Activated CD8-positive, alpha-beta T cell treated with anti-CD3 and anti-CD28 coated beads for 36 hours (primary cell): ENCODE measurements around the gene C17orf113. TPM values are rescaled to one million over a fixed set of nuclear protein-coding genes. Genes with fewer than 3 reads are reported as not detected.

Source experiments
- ATAC-seq: fragments of 200-7000 bp; cut with Tn5 transposase; one replicate; pipeline ENCODE4 v1.10.0; 2021; ENCODE audit warnings: mild to moderate bottlenecking, moderate library complexity
- CTCF ChIA-PET: fragments of 350-600 bp; sonication (Branson Sonifier 250); formaldehyde crosslinking; loops from one replicate; lab custom pipeline; 2021; ENCODE audit warnings: antibody characterized with exemption; lab: Charles Lee
- POLR2A ChIA-PET: fragments of 350-600 bp; sonication (Branson Sonifier 250); formaldehyde crosslinking; loops from one replicate; lab custom pipeline; 2021; ENCODE audit warnings: antibody characterized with exemption; lab: Charles Lee
- DNase-seq: peaks from one replicate; pipeline ENCODE4 v3.0.0-alpha.2; 2020
- H3K27ac Mint-ChIP-seq: one replicate; pipeline ENCODE4 v1.8.0; 2021; ENCODE audit warnings: mild to moderate bottlenecking, mixed read lengths
- H3K27me3 Mint-ChIP-seq: one replicate; pipeline ENCODE4 v1.8.0; 2021; ENCODE audit warnings: mixed read lengths
- H3K36me3 Mint-ChIP-seq: one replicate; pipeline ENCODE4 v1.8.0; 2021; ENCODE audit warnings: low read depth, mixed read lengths
- H3K4me1 Mint-ChIP-seq: one replicate; pipeline ENCODE4 v1.8.0; 2021; ENCODE audit warnings: low read depth, mixed read lengths
- H3K4me3 Mint-ChIP-seq: one replicate; pipeline ENCODE4 v1.8.0; 2021; ENCODE audit warnings: mild to moderate bottlenecking, moderate library complexity, mixed read lengths
- H3K9me3 Mint-ChIP-seq: one replicate; pipeline ENCODE4 v1.8.0; 2021; ENCODE audit warnings: mixed read lengths
- CTCF ChIP-seq: fragments of 200-600 bp; IDR thresholded peaks from one replicate; pipeline ENCODE4 v1.8.0; 2022; ENCODE audit warnings: antibody characterized with exemption, mild to moderate bottlenecking
- intact Hi-C: fragments of 100-400 bp; cut with micrococcal nuclease; formaldehyde crosslinking; loops from one replicate; pipeline ENCODE4 v1.10.0; 2022
- total RNA-seq, 2 experiments: library from RNA; stranded (reverse); gene quantifications; one replicate each; pipeline ENCODE4 v1.2.3, GENCODE V29; 2021

Gene C17orf113
- total RNA-seq, 2 experiments from 2014 or later = 0.72 to 0.77 TPM

- ChIA-PET POLR2A (interaction anchor here (0.7 to 1.0 kb wide), 2 partner anchors 11 to 69 kb away, joined by 3 read pairs; no protein-coding TSS in a partner anchor), CTCF (interaction anchor here (0.7 to 1.2 kb wide), 2 partner anchors 13 to 21 kb away, joined by 3 to 5 read pairs; no protein-coding TSS in a partner anchor)
- peaks cover 1% of the 10 kb centered on the region for H3K27me3 Mint-ChIP-seq
- no peak for DNase-seq
- no peaks in the 10 kb centered on the region for H3K36me3 Mint-ChIP-seq
- no peaks in the 10 kb centered on the region for H3K9me3 Mint-ChIP-seq
- no peak overlapping the region for H3K4me3 Mint-ChIP-seq
- intact Hi-C loops = no loop called here
- no peaks in the 10 kb centered on the region for H3K4me1 Mint-ChIP-seq
- ATAC-seq = no peak
- no peak for TF ChIP-seq CTCF
- no peak overlapping the region for H3K27ac Mint-ChIP-seq
Observed at GRCh38 chr17:42087736-42088705, 37.6 kb upstream of the C17orf113 start.

- TF ChIP-seq CTCF = no peak
- Mint-ChIP-seq H3K9me3 (no peaks in the 10 kb centered on the region), H3K27ac (no peak overlapping the region), H3K27me3 (peaks cover 1% of the 10 kb centered on the region), H3K4me1 (no peaks in the 10 kb centered on the region), H3K4me3 (no peak overlapping the region), H3K36me3 (no peaks in the 10 kb centered on the region)
- DNase-seq (no peak), ATAC-seq (no peak)
- CTCF ChIA-PET = interaction anchor here (0.7 to 1.2 kb wide), 2 partner anchors 14 to 20 kb away, joined by 3 to 5 read pairs; no protein-coding TSS in a partner anchor
- intact Hi-C loops = no loop called here
- POLR2A ChIA-PET = interaction anchor here (0.7 kb wide), 1 partner anchor 68 kb away, joined by 3 read pairs; no protein-coding TSS in a partner anchor
Observed at GRCh38 chr17:42087042-42087701, 36.8 kb upstream of the C17orf113 start.

- intact Hi-C loops = no loop called here
- Mint-ChIP-seq H3K27me3 (no peaks in the 10 kb centered on the region), H3K9me3 (no peaks in the 10 kb centered on the region), H3K4me3 (no peak overlapping the region), H3K36me3 (no peaks in the 10 kb centered on the region), H3K4me1 (no peaks in the 10 kb centered on the region), H3K27ac (no peak overlapping the region)
- ChIA-PET CTCF (interaction anchor here (1.2 kb wide), 1 partner anchor 16 kb away, joined by 3 read pairs; no protein-coding TSS in a partner anchor), POLR2A (no interaction called here)
- no peak for TF ChIP-seq CTCF
- ATAC-seq = no peak
- no peak for DNase-seq
Observed at GRCh38 chr17:42081516-42082129, 31.2 kb upstream of the C17orf113 start.

GRCh38 chr17:42079541-42079940 lies 29.1 kb upstream of the C17orf113 start:
- POLR2A ChIA-PET = no interaction called here
- no peak for TF ChIP-seq CTCF
- DNase-seq (no peak), ATAC-seq (no peak)
- H3K9me3 Mint-ChIP-seq = no peaks in the 10 kb centered on the region
- CTCF ChIA-PET = interaction anchor here (0.9 to 1.9 kb wide), 3 partner anchors 8 to 17 kb away, joined by 3 to 6 read pairs (median 6); no protein-coding TSS in a partner anchor
- no peak overlapping the region for H3K4me3 Mint-ChIP-seq
- no peaks in the 10 kb centered on the region for H3K4me1 Mint-ChIP-seq
- H3K27ac Mint-ChIP-seq = no peak overlapping the region
- intact Hi-C loops = no loop called here
- no peaks in the 10 kb centered on the region for H3K36me3 Mint-ChIP-seq
- H3K27me3 Mint-ChIP-seq = no peaks in the 10 kb centered on the region
